ENCODE measurements around the gene PRKACG.

The PRKACG gene

DNA sequence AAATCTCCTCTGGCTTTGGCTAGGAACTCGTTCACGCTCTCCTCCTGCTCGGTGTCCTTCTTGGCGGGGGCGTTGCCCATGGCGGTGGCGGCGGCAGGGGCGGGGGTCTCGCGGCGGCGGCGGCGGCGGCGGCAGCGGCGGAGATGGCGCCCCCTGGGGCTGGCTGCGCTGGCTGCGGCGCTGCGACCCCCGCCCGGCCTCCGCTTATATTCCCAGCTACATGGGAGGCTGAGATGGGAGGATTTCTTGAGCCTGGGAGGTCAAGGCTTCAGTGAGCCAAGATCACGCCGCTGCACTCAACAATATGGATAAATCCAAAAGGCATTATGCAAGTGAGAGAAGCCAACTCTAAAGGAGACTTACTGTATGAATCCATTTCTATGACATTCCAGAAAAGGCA, at the start of gene PRKACG:
PRKACG (minus strand) TSS at position 101 of the 400 bp plus-strand sequence; CDS start at position 80, 21 bp downstream.
- no peak within 1 kb of the TSS for H3K9ac ChIP-seq (ENCODE audit: low read length)
- TF ChIP-seq EZH2 (IDR thresholded peaks at IDR 0.05; ENCODE audit: borderline replicate concordance, low read length), result no peak
- TF ChIP-seq, protein P1, sequence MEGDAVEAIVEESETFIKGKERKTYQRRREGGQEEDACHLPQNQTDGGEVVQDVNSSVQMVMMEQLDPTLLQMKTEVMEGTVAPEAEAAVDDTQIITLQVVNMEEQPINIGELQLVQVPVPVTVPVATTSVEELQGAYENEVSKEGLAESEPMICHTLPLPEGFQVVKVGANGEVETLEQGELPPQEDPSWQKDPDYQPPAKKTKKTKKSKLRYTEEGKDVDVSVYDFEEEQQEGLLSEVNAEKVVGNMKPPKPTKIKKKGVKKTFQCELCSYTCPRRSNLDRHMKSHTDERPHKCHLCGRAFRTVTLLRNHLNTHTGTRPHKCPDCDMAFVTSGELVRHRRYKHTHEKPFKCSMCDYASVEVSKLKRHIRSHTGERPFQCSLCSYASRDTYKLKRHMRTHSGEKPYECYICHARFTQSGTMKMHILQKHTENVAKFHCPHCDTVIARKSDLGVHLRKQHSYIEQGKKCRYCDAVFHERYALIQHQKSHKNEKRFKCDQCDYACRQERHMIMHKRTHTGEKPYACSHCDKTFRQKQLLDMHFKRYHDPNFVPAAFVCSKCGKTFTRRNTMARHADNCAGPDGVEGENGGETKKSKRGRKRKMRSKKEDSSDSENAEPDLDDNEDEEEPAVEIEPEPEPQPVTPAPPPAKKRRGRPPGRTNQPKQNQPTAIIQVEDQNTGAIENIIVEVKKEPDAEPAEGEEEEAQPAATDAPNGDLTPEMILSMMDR (IDR thresholded peaks at IDR 0.05; ENCODE audit: low read length), result no peak
- H3K27ac ChIP-seq (ENCODE audit: low read depth, low read length, poor library complexity, severe bottlenecking), result no peak within 1 kb of the TSS
- H3K9me2 ChIP-seq (ENCODE audit: low read depth, low read length), result no peaks in the 10 kb centered on the region
- no peaks in the 10 kb centered on the region for H3K79me2 ChIP-seq (ENCODE audit: insufficient read depth, low read length)
- H3K9me3 ChIP-seq (ENCODE audit: low read length), result no peaks in the 10 kb centered on the region
- no peaks in the 10 kb centered on the region for H3K4me1 ChIP-seq (ENCODE audit: insufficient read depth, low read length, severe bottlenecking)
- no peak within 1 kb of the TSS for H3K4me2 ChIP-seq (ENCODE audit: low read length)
- H2AFZ ChIP-seq (ENCODE audit: low read length), result no peak within 1 kb of the TSS
- H3K4me3 ChIP-seq (ENCODE audit: low read depth, low read length, poor library complexity, severe bottlenecking), result no peak within 1 kb of the TSS
- no peaks in the 10 kb centered on the region for H3F3A ChIP-seq (ENCODE audit: insufficient read depth, low read length)
- no peaks in the 10 kb centered on the region for H3K36me3 ChIP-seq (ENCODE audit: insufficient read depth, low read length)
- H4K20me1 ChIP-seq (ENCODE audit: insufficient read depth, low read length), result no peaks in the 10 kb centered on the region
- no peaks in the 10 kb centered on the region for H3K27me3 ChIP-seq (ENCODE audit: insufficient read depth, low read length)

DNA sequence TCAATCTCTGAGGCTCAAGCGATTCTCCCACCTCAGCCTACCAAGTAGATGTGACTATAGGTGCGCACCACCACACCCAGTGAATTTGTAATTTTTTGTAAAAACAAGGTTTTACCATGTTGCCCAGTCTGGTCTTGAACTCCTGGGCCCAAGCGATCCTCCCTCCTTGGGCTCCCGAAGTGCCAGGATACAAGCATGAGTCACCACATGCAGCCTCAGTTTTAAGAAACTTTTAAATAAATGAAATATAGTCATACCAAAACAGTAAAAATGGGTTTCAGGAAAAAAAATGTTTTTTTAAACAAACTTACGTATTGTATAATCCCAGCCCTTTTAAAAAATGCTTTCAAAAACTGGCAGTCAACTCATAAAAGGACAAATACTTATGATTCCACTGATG, 48.3 kb upstream of the PRKACG start:
- no peak for TF ChIP-seq EZH2 (IDR thresholded peaks at IDR 0.05; ENCODE audit: borderline replicate concordance, low read length)
- TF ChIP-seq, protein P1 (IDR thresholded peaks at IDR 0.05; ENCODE audit: low read length), result no peak
- no peak overlapping the region for H3K4me3 ChIP-seq (ENCODE audit: low read depth, low read length, poor library complexity, severe bottlenecking)
- H3F3A ChIP-seq (ENCODE audit: insufficient read depth, low read length), result no peaks in the 10 kb centered on the region
- no peak overlapping the region for H3K27ac ChIP-seq (ENCODE audit: low read depth, low read length, poor library complexity, severe bottlenecking)
- H2AFZ ChIP-seq (ENCODE audit: low read length), result no peak overlapping the region
- H3K9ac ChIP-seq (ENCODE audit: low read length), result no peak overlapping the region
- no peaks in the 10 kb centered on the region for H3K9me3 ChIP-seq (ENCODE audit: low read length)
- no peaks in the 10 kb centered on the region for H4K20me1 ChIP-seq (ENCODE audit: insufficient read depth, low read length)
- peaks cover 4% of the 10 kb centered on the region for H3K4me1 ChIP-seq (ENCODE audit: insufficient read depth, low read length, severe bottlenecking)
- H3K9me2 ChIP-seq (ENCODE audit: low read depth, low read length), result no peaks in the 10 kb centered on the region
- peaks cover 51% of the 10 kb centered on the region; the same call in 1 of the 2 replicates for H3K36me3 ChIP-seq (ENCODE audit: insufficient read depth, low read length)
- H3K4me2 ChIP-seq (ENCODE audit: low read length), result no peak overlapping the region
- H3K27me3 ChIP-seq (ENCODE audit: insufficient read depth, low read length), result no peaks in the 10 kb centered on the region
- H3K79me2 ChIP-seq (ENCODE audit: insufficient read depth, low read length), result no peaks in the 10 kb centered on the region

DNA sequence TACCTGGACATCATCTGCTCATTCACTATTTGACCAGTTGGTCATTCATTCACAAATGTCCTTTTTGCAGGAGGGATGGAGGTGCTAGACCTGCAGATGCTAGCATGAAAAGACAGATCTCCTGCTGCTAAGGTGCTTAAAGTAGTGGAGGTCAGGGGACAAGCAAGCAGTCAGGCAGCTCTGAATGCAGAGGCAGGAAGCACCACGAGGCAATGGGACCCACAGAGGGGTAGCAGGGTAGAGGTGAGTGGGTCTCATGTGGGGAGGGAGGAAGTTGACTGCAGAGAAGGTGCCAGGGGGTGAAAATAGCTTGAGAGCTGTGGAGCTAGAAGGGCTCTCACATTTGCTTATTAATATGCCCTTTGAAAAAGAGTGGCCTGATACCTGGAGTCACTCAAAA, 46.9 kb upstream of the PRKACG start:
- Histone ChIP-seq H3K9me2 (ENCODE audit: low read depth, low read length) (no peaks in the 10 kb centered on the region), H3K4me3 (ENCODE audit: low read depth, low read length, poor library complexity, severe bottlenecking) (no peak overlapping the region), H3K27ac (ENCODE audit: low read depth, low read length, poor library complexity, severe bottlenecking) (no peak overlapping the region), H3K4me1 (ENCODE audit: insufficient read depth, low read length, severe bottlenecking) (peaks cover 4% of the 10 kb centered on the region), H3K79me2 (ENCODE audit: insufficient read depth, low read length) (no peaks in the 10 kb centered on the region), H3K4me2 (ENCODE audit: low read length) (no peak overlapping the region), H3K9me3 (ENCODE audit: low read length) (no peaks in the 10 kb centered on the region), H3K9ac (ENCODE audit: low read length) (no peak overlapping the region), H2AFZ (ENCODE audit: low read length) (no peak overlapping the region), H3K36me3 (ENCODE audit: insufficient read depth, low read length) (peaks cover 50% of the 10 kb centered on the region; the same call in 1 of the 2 replicates), H3K27me3 (ENCODE audit: insufficient read depth, low read length) (no peaks in the 10 kb centered on the region), H3F3A (ENCODE audit: insufficient read depth, low read length) (no peaks in the 10 kb centered on the region), H4K20me1 (ENCODE audit: insufficient read depth, low read length) (no peaks in the 10 kb centered on the region)
- TF ChIP-seq, protein P1 (IDR thresholded peaks at IDR 0.05; ENCODE audit: low read length), result no peak
- TF ChIP-seq EZH2 (IDR thresholded peaks at IDR 0.05; ENCODE audit: borderline replicate concordance, low read length), result no peak
